Mesothelial cell of epicardium (in vitro differentiated cells): ENCODE results near the gene ADD3. TPM values are rescaled to one million over a fixed set of nuclear protein-coding genes. Genes with fewer than 3 reads are reported as not detected.

Experiments used
- DNase-seq, 2 experiments: peaks; one replicate each; pipeline ENCODE4 v3.0.0; 2021; ENCODE audit warnings: low spot score in 2 of 2; ENCODE audit not compliant: unreplicated experiment in 2 of 2
- H3K27ac Mint-ChIP-seq: 2 replicates; pipeline ENCODE4 v1.8.0; 2021; ENCODE audit warnings: mixed read lengths
- H3K27me3 Mint-ChIP-seq: 2 replicates; pipeline ENCODE4 v1.8.0; 2021; ENCODE audit warnings: low read depth, mixed read lengths
- H3K36me3 Mint-ChIP-seq: 2 replicates; pipeline ENCODE4 v1.8.0; 2021; ENCODE audit warnings: mixed read lengths
- H3K4me1 Mint-ChIP-seq: 2 replicates; pipeline ENCODE4 v1.8.0; 2021; ENCODE audit warnings: mixed read lengths
- H3K4me3 Mint-ChIP-seq: 2 replicates; pipeline ENCODE4 v1.8.0; 2021; ENCODE audit warnings: mild to moderate bottlenecking, moderate library complexity, mixed read lengths
- H3K9me3 Mint-ChIP-seq: 2 replicates; pipeline ENCODE4 v1.8.0; 2021; ENCODE audit warnings: mixed read lengths
- CTCF ChIP-seq: fragments of 200-600 bp; sonication (generic); IDR thresholded peaks from one replicate; pipeline ENCODE4 v1.5.0; 2021; ENCODE audit warnings: antibody characterized with exemption; ENCODE audit not compliant: unreplicated experiment
- total RNA-seq: library from RNA; stranded (reverse); gene quantifications from 3 replicates; pipeline ENCODE4 v1.2.1, GENCODE V29; 2021

Gene ADD3
- total RNA-seq, 1 donor from 2014 or later: 104 TPM

- Mint-ChIP-seq H3K4me3 (no peak overlapping the region), H3K36me3 (no peaks in the 10 kb centered on the region), H3K9me3 (no peaks in the 10 kb centered on the region), H3K4me1 (peaks cover 74% of the 10 kb centered on the region), H3K27me3 (no peaks in the 10 kb centered on the region), H3K27ac (peak overlapping the region; percentile 26)
- no peak for TF ChIP-seq CTCF
- DNase-seq: no peak
These were observed 6.0 kb downstream of the ADD3 start for GRCh38 chr10:110013630-110014293.

GRCh38 chr10:110016039-110016438, 8.3 kb downstream of the ADD3 start:
- DNase-seq: no peak
- no peak overlapping the region for H3K4me3 Mint-ChIP-seq
- no peaks in the 10 kb centered on the region for H3K9me3 Mint-ChIP-seq
- H3K4me1 Mint-ChIP-seq: peaks cover 51% of the 10 kb centered on the region
- no peak for TF ChIP-seq CTCF
- no peaks in the 10 kb centered on the region for H3K27me3 Mint-ChIP-seq
- peak overlapping the region; percentile 86 for H3K27ac Mint-ChIP-seq
- H3K36me3 Mint-ChIP-seq: no peaks in the 10 kb centered on the region

GRCh38 chr10:110017052-110017451, 9.3 kb downstream of the ADD3 start:
- Mint-ChIP-seq H3K27ac (peak overlapping the region; percentile 62), H3K4me3 (no peak overlapping the region), H3K36me3 (no peaks in the 10 kb centered on the region), H3K4me1 (peaks cover 42% of the 10 kb centered on the region), H3K27me3 (no peaks in the 10 kb centered on the region), H3K9me3 (no peaks in the 10 kb centered on the region)
- no peak for DNase-seq
- TF ChIP-seq CTCF: no peak

GRCh38 chr10:110017907-110018306, 10.1 kb downstream of the ADD3 start:
- H3K4me3 Mint-ChIP-seq: no peak overlapping the region
- DNase-seq: no peak
- no peaks in the 10 kb centered on the region for H3K27me3 Mint-ChIP-seq
- peaks cover 39% of the 10 kb centered on the region for H3K4me1 Mint-ChIP-seq
- H3K9me3 Mint-ChIP-seq: no peaks in the 10 kb centered on the region
- H3K27ac Mint-ChIP-seq: no peak overlapping the region
- no peaks in the 10 kb centered on the region for H3K36me3 Mint-ChIP-seq
- no peak for TF ChIP-seq CTCF

GRCh38 chr10:110020265-110020664, 12.5 kb downstream of the ADD3 start:
- H3K4me1 Mint-ChIP-seq: peaks cover 30% of the 10 kb centered on the region
- H3K27me3 Mint-ChIP-seq: no peaks in the 10 kb centered on the region
- TF ChIP-seq CTCF: no peak
- no peak for DNase-seq
- no peak overlapping the region for H3K27ac Mint-ChIP-seq
- H3K4me3 Mint-ChIP-seq: no peak overlapping the region
- H3K9me3 Mint-ChIP-seq: no peaks in the 10 kb centered on the region
- H3K36me3 Mint-ChIP-seq: no peaks in the 10 kb centered on the region
